ENCODE measurements around the gene EMILIN1. TPM values are rescaled to one million over a fixed set of nuclear protein-coding genes. Genes with fewer than 3 reads are reported as not detected.

Gene EMILIN1
- total and polyA plus RNA-seq, 9 donors: 66.4 to 146 (median 110) TPM

- WGBS (ENCODE audit: insufficient coverage): 2% methylated on average over 41 of the region's 47 CpGs
- DNase-seq: no peak
These were observed 45.1 kb downstream of the EMILIN1 start, which contains the start of gene ABHD1 for GRCh38 chr2:27123302-27124150. Gene ABHD1 (plus strand): TSS chr2:27123815. CDS start chr2:27123949, 134 bp downstream.

DNA sequence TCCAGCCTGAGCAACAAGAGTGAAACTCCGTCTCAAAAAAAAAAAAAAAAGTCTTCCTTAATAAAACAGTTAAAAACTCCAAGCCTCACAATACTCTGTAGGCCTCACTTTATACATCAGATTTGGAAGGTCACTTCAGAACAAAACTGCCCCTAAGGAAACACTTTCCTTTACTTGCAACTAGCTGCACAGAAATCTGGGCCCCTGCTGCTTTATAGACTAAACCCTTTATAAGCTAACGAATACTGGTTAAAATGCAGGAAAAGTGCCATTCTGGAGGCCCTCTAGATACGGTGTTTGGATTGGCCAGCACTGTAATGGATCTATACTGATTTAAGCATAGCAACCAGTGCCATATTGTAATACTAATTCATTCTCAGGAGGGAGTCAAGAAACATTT is 46.7 kb downstream of the EMILIN1 start:
- Histone ChIP-seq H3K4me3 (ENCODE audit: low read length) (no peak overlapping the region), H3K9me3 (replicated peaks; ENCODE audit: control insufficient read depth, low read depth, low read length) (no peaks in the 10 kb centered on the region), H3K36me3 (ENCODE audit: control insufficient read depth, insufficient read depth, low read length) (peaks cover 9% of the 10 kb centered on the region), H3K4me1 (ENCODE audit: control insufficient read depth, insufficient read depth, low read length) (peaks cover 8% of the 10 kb centered on the region), H3K27ac (ENCODE audit: low read length) (no peak overlapping the region), H3K27me3 (ENCODE audit: control insufficient read depth, insufficient read depth, low read length) (peaks cover 22% of the 10 kb centered on the region)
- WGBS (ENCODE audit: insufficient coverage): 83% methylated on average over 1 of the region's 3 CpGs
- no peak for DNase-seq

More at GRCh38 chr2:27123302-27124150, 45.1 kb downstream of the EMILIN1 start, which contains the start of gene ABHD1:
- Histone ChIP-seq H3K4me3 (ENCODE audit: low read length) (peak within 1 kb of the TSS; percentile 53), H3K27ac (ENCODE audit: low read length) (no peak within 1 kb of the TSS), H3K4me1 (ENCODE audit: control insufficient read depth, insufficient read depth, low read length) (peaks cover 13% of the 10 kb centered on the region), H3K36me3 (ENCODE audit: control insufficient read depth, insufficient read depth, low read length) (no peaks in the 10 kb centered on the region), H3K27me3 (ENCODE audit: control insufficient read depth, insufficient read depth, low read length) (peaks cover 35% of the 10 kb centered on the region), H3K9me3 (replicated peaks; ENCODE audit: control insufficient read depth, low read depth, low read length) (no peaks in the 10 kb centered on the region)

DNA sequence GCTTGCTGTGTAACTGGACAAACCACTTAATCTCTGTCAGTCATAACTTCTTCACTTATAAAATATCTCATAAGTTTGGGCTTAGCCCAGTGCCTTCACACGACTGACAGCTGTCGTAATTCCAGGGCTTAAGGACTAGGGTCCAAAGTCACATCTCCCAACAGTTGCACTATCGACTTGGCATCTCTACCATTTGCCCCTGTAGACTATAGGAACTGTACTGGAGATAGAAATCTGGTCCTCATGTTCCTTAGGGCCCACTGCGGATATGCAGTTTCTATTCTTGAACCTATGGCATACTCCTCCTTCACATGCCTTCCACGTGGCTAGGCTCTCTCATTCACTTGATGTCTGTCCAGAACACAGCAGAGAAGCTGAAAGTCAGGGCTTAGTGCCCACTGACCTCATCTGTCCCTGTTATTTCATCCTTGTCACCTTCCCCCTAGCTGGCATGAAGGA is 47.9 kb downstream of the EMILIN1 start:
- 45% methylated on average over 2 of the region's 5 CpGs for WGBS (ENCODE audit: insufficient coverage)
- Histone ChIP-seq H3K4me1 (ENCODE audit: control insufficient read depth, insufficient read depth, low read length) (peaks cover 8% of the 10 kb centered on the region), H3K27me3 (ENCODE audit: control insufficient read depth, insufficient read depth, low read length) (peaks cover 13% of the 10 kb centered on the region), H3K36me3 (ENCODE audit: control insufficient read depth, insufficient read depth, low read length) (peaks cover 20% of the 10 kb centered on the region), H3K4me3 (ENCODE audit: low read length) (no peak overlapping the region), H3K27ac (ENCODE audit: low read length) (no peak overlapping the region), H3K9me3 (replicated peaks; ENCODE audit: control insufficient read depth, low read depth, low read length) (no peaks in the 10 kb centered on the region)
- DNase-seq: no peak

DNA sequence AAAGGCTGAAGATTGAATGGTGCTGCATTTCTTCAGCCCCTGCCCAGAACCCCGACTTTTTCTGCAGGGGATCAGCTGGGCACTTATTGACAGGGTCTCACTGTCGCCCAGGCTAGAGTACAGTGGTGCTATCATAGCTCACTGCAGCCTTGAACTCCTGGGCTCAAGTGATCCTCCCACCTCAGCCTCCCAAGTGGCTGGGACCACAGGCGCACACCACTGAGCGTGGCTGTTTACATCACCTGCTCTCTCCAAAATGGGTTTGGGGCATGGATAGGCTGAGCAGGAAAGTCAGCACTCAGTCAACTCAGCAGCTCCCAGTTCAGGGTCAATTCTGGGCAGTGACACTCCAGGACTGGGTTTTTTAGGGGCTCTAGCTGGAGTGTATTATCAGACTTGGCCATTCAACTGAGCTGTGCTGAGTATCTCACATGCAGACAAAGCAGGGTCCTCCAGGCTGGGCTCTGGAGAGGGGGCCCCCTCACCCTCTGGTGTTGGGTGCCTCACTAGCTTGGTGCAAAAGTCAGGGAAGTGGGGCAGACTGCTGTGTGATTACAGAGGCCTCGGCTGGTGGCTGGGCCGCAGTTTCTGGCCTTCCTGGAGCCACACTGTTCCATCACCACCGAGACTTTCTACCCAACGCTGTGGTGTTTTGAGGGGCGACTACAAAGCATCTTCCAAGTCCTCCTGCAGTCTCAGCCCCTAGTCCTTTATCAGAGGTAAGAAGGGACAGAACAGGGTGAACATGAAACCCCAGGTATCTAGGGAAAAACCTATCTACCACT is 49.7 kb downstream of the EMILIN1 start:
- DNase-seq: no peak
- Histone ChIP-seq H3K4me1 (ENCODE audit: control insufficient read depth, insufficient read depth, low read length) (peaks cover 12% of the 10 kb centered on the region), H3K27ac (ENCODE audit: low read length) (no peak overlapping the region), H3K27me3 (ENCODE audit: control insufficient read depth, insufficient read depth, low read length) (peaks cover 4% of the 10 kb centered on the region), H3K9me3 (replicated peaks; ENCODE audit: control insufficient read depth, low read depth, low read length) (no peaks in the 10 kb centered on the region), H3K4me3 (ENCODE audit: low read length) (no peak overlapping the region), H3K36me3 (ENCODE audit: control insufficient read depth, insufficient read depth, low read length) (peaks cover 37% of the 10 kb centered on the region)
- 96% methylated on average over 5 of the region's 9 CpGs for WGBS (ENCODE audit: insufficient coverage)

DNA sequence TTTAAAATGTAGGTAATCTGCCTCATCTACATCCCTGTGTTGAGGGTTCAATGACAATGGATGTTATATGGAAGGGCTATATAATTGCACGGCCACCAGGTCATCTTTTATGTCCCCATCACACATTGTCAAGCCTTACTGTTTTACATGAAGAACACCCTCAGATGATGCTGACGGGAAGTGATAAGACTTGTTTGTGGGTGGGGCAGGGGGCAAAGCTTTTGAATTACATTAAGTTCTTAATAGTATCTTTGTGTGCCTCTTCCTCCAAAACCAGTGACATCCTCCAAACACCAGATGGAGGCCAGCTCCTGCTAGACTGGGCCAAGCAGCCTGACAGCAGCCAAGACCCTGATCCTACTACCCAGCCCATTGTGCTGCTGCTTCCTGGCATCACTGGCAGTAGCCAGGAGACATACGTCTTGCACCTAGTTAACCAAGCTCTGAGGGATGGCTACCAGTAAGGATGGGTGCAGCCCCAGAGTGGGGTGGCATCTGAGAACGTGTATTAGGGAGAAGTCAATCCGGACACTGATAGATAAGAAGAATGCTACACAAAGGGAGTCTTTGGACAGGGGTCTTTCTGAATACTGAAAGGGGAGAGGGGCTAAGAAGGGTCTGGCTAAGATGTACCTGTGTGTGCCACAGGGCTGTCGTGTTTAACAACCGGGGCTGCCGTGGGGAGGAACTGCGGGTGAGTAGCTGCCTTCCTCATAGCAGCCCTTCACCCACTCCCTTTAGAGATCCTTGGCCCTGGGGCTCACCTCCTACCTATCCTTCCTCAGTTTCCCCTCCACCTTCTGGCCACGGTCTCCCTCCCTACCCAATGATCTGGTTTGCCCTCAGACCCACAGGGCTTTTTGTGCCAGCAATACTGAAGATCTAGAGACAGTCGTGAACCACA is 50.5 kb downstream of the EMILIN1 start:
- Histone ChIP-seq H3K4me1 (ENCODE audit: control insufficient read depth, insufficient read depth, low read length) (peaks cover 13% of the 10 kb centered on the region), H3K9me3 (replicated peaks; ENCODE audit: control insufficient read depth, low read depth, low read length) (no peaks in the 10 kb centered on the region), H3K36me3 (ENCODE audit: control insufficient read depth, insufficient read depth, low read length) (peaks cover 37% of the 10 kb centered on the region), H3K27me3 (ENCODE audit: control insufficient read depth, insufficient read depth, low read length) (peaks cover 1% of the 10 kb centered on the region), H3K4me3 (ENCODE audit: low read length) (no peak overlapping the region), H3K27ac (ENCODE audit: low read length) (no peak overlapping the region)
- 85% methylated on average over 8 of the region's 11 CpGs for WGBS (ENCODE audit: insufficient coverage)
- no peak for DNase-seq

- 89% methylated on average over 10 of the region's 10 CpGs for WGBS (ENCODE audit: insufficient coverage)
- no peaks in the 10 kb centered on the region for H3K9me3 ChIP-seq (replicated peaks; ENCODE audit: control insufficient read depth, low read depth, low read length)
- DNase-seq: no peak
These were observed 52.0 kb downstream of the EMILIN1 start for GRCh38 chr2:27130396-27130795.

DNA sequence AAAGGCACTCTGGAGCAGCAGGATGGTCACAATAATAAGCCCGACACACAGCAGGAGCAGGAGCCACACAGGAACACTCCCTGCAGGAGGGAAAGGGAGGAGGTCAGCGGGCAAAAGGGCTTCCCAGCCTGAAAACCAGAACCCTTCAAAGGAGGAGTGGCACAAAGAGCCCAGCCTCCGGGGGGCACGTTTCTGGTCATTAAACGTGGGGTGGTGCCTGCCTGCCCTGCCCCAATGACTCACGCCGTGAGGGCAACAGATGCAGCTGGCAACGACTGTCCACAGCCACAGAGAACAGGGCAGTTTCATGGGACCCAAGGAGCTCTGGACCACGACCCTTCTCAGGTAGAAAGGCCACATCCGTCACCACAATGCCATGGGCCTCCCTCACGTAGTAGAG is 53.0 kb downstream of the EMILIN1 start:
- Histone ChIP-seq H3K36me3 (ENCODE audit: control insufficient read depth, insufficient read depth, low read length) (peaks cover 37% of the 10 kb centered on the region), H3K4me1 (ENCODE audit: control insufficient read depth, insufficient read depth, low read length) (peaks cover 17% of the 10 kb centered on the region), H3K4me3 (ENCODE audit: low read length) (no peak overlapping the region), H3K27ac (ENCODE audit: low read length) (no peak overlapping the region), H3K9me3 (replicated peaks; ENCODE audit: control insufficient read depth, low read depth, low read length) (no peaks in the 10 kb centered on the region), H3K27me3 (ENCODE audit: control insufficient read depth, insufficient read depth, low read length) (no peaks in the 10 kb centered on the region)
- WGBS (ENCODE audit: insufficient coverage): 89% methylated on average over 10 of the region's 11 CpGs
- DNase-seq: no peak

More at GRCh38 chr2:27130396-27130795, 52.0 kb downstream of the EMILIN1 start:
- H3K27me3 ChIP-seq (ENCODE audit: control insufficient read depth, insufficient read depth, low read length): no peaks in the 10 kb centered on the region
- peaks cover 37% of the 10 kb centered on the region for H3K36me3 ChIP-seq (ENCODE audit: control insufficient read depth, insufficient read depth, low read length)
- peaks cover 17% of the 10 kb centered on the region for H3K4me1 ChIP-seq (ENCODE audit: control insufficient read depth, insufficient read depth, low read length)
- H3K27ac ChIP-seq (ENCODE audit: low read length): no peak overlapping the region
- no peak overlapping the region for H3K4me3 ChIP-seq (ENCODE audit: low read length)

GRCh38 chr2:27133195-27133875 is 54.9 kb downstream of the EMILIN1 start:
- Histone ChIP-seq H3K9me3 (replicated peaks; ENCODE audit: control insufficient read depth, low read depth, low read length) (no peaks in the 10 kb centered on the region), H3K27ac (ENCODE audit: low read length) (no peak overlapping the region), H3K27me3 (ENCODE audit: control insufficient read depth, insufficient read depth, low read length) (no peaks in the 10 kb centered on the region), H3K36me3 (ENCODE audit: control insufficient read depth, insufficient read depth, low read length) (peaks cover 37% of the 10 kb centered on the region), H3K4me1 (ENCODE audit: control insufficient read depth, insufficient read depth, low read length) (peaks cover 17% of the 10 kb centered on the region), H3K4me3 (ENCODE audit: low read length) (peak overlapping the region; percentile 93)
- no peak for DNase-seq
- WGBS (ENCODE audit: insufficient coverage): 53% methylated on average over 8 of the region's 14 CpGs
